ENCODE data around the gene KLK3. TPM values are rescaled to one million over a fixed set of nuclear protein-coding genes. Genes with fewer than 3 reads are reported as not detected.

Gene KLK3
- not detected in 5 replicates for total RNA-seq (2022; extraction: Qiagen RNA extraction; ENCODE audit: low read depth)

GRCh38 chr19:50854636-50855410 is at the start of gene KLK3:
KLK3 (plus strand) TSS chr19:50854915; CDS start chr19:50854956, 41 bp downstream.

DNA sequence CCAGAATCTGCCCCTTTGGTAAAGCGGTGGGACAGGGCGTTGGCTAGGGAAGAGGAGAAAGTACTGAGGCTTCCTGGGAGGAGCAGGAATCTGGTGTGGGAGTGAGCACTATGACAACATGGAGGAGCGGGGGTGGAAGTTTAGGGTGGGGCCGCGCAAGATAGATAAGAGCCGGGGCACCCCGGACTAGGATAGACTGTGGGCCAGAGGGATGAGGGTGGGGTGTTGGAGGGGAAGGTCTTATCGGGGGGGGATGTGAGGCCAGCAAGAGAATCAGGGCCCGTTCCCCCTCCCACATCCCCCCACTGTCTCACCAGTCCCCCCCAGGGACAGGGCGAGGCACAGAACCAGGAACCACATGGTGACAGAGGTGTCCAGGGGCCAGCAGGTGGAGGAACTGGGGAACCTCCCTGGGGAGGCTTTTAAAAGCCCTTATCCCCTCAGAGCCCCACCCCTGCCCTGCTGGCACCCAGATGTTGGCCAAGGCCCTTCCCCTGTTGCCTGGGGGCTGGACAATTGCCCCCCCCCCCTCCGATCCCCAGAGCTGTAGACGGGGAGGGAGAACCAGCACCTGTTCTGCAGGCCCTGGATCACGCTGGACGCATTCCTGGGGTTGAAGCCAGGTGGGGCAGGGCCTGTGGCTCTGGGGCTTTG is 31.2 kb upstream of the KLK3 start, which contains the start of gene KLK1:
Gene KLK1 (minus strand): TSS at position 399 of the 654 bp plus-strand sequence. CDS start 39 bp downstream, at position 360.

GRCh38 chr19:50833117-50833801 is 21.5 kb upstream of the KLK3 start, which contains the start of gene KLK15:
KLK15 (minus strand) TSS chr19:50833574; CDS start chr19:50831492, 2,082 bp downstream.

DNA sequence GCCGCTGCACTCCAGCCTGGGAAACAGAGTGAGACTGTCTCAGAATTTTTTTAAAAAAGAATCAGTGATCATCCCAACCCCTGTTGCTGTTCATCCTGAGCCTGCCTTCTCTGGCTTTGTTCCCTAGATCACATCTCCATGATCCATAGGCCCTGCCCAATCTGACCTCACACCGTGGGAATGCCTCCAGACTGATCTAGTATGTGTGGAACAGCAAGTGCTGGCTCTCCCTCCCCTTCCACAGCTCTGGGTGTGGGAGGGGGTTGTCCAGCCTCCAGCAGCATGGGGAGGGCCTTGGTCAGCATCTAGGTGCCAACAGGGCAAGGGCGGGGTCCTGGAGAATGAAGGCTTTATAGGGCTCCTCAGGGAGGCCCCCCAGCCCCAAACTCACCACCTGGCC is 18.3 kb downstream of the KLK3 start, which contains the start of gene KLK2:
Gene KLK2 (plus strand): TSS at position 384 of the 400 bp plus-strand sequence. CDS start 35 bp downstream, outside the sequence.

Other genes with a start within 250 kb of the KLK3 start
- 0.42 to 1.1 TPM (median 0.55 TPM) in 5 replicates for gene SYT3, start 215.0 kb upstream of the KLK3 start, total RNA-seq (2022; extraction: Qiagen RNA extraction; ENCODE audit: low read depth)
- 2.1 to 10.3 TPM (median 9.1 TPM) in 5 replicates for gene C19orf81, start 205.5 kb upstream of the KLK3 start, total RNA-seq (2022; extraction: Qiagen RNA extraction; ENCODE audit: low read depth)
- gene SHANK1, start 135.1 kb upstream of the KLK3 start, total RNA-seq (2022; extraction: Qiagen RNA extraction; ENCODE audit: low read depth), result 0.07 to 0.52 TPM (median 0.22 TPM) in 5 replicates
- 6.4 to 10.5 TPM (median 9.0 TPM) in 5 replicates for gene CLEC11A, start 131.6 kb upstream of the KLK3 start, total RNA-seq (2022; extraction: Qiagen RNA extraction; ENCODE audit: low read depth)
- not detected in 5 replicates for gene GPR32, start 84.5 kb upstream of the KLK3 start, total RNA-seq (2022; extraction: Qiagen RNA extraction; ENCODE audit: low read depth)
- not detected in 5 replicates for gene ACP4, start 64.5 kb upstream of the KLK3 start, total RNA-seq (2022; extraction: Qiagen RNA extraction; ENCODE audit: low read depth)
- gene KLK1, start 31.1 kb upstream of the KLK3 start, total RNA-seq (2022; extraction: Qiagen RNA extraction; ENCODE audit: low read depth), result 0.11 to 0.13 TPM in 2 of 5 replicates, not detected in the others
- gene KLK15, start 21.3 kb upstream of the KLK3 start, total RNA-seq (2022; extraction: Qiagen RNA extraction; ENCODE audit: low read depth), result not detected in 5 replicates
- gene KLK2, start 18.5 kb downstream of the KLK3 start, total RNA-seq (2022; extraction: Qiagen RNA extraction; ENCODE audit: low read depth), result 0.09 to 0.17 TPM in 2 of 5 replicates, not detected in the others
- gene KLK4, start 56.5 kb downstream of the KLK3 start, total RNA-seq (2022; extraction: Qiagen RNA extraction; ENCODE audit: low read depth), result 0.07 to 0.17 TPM (median 0.09 TPM) in 3 of 5 replicates, not detected in the others
- 0.08 TPM in 1 of 5 replicates, not detected in the others for gene KLK5, start 98.1 kb downstream of the KLK3 start, total RNA-seq (2022; extraction: Qiagen RNA extraction; ENCODE audit: low read depth)
- 0.19 to 0.51 TPM (median 0.29 TPM) in 5 replicates for gene KLK6, start 114.7 kb downstream of the KLK3 start, total RNA-seq (2022; extraction: Qiagen RNA extraction; ENCODE audit: low read depth)
- not detected in 5 replicates for gene KLK7, start 129.0 kb downstream of the KLK3 start, total RNA-seq (2022; extraction: Qiagen RNA extraction; ENCODE audit: low read depth)
- not detected in 5 replicates for gene KLK8, start 146.7 kb downstream of the KLK3 start, total RNA-seq (2022; extraction: Qiagen RNA extraction; ENCODE audit: low read depth)
- 0.25 to 0.40 TPM (median 0.34 TPM) in 5 replicates for gene KLK10, start 164.8 kb downstream of the KLK3 start, total RNA-seq (2022; extraction: Qiagen RNA extraction; ENCODE audit: low read depth)
- not detected in 5 replicates for gene KLK11, start 171.7 kb downstream of the KLK3 start, total RNA-seq (2022; extraction: Qiagen RNA extraction; ENCODE audit: low read depth)
- gene KLK12, start 180.1 kb downstream of the KLK3 start, total RNA-seq (2022; extraction: Qiagen RNA extraction; ENCODE audit: low read depth), result not detected in 5 replicates
- 0.14 to 0.37 TPM in 2 of 5 replicates, not detected in the others for gene KLK13, start 210.2 kb downstream of the KLK3 start, total RNA-seq (2022; extraction: Qiagen RNA extraction; ENCODE audit: low read depth)
- gene KLK14, start 228.0 kb downstream of the KLK3 start, total RNA-seq (2022; extraction: Qiagen RNA extraction; ENCODE audit: low read depth), result 0.25 to 0.67 TPM (median 0.45 TPM) in 5 replicates